ENCODE data around the gene CALML5. TPM values are rescaled to one million over a fixed set of nuclear protein-coding genes. Genes with fewer than 3 reads are reported as not detected.
A peak's percentile ranks its signal among the peaks of the same experiment; 100 is the strongest.

Gene CALML5, protein sequence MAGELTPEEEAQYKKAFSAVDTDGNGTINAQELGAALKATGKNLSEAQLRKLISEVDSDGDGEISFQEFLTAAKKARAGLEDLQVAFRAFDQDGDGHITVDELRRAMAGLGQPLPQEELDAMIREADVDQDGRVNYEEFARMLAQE
- not detected in 2 replicates for total RNA-seq (2014; rRNA removed; shearing (Covaris generic))

DNA sequence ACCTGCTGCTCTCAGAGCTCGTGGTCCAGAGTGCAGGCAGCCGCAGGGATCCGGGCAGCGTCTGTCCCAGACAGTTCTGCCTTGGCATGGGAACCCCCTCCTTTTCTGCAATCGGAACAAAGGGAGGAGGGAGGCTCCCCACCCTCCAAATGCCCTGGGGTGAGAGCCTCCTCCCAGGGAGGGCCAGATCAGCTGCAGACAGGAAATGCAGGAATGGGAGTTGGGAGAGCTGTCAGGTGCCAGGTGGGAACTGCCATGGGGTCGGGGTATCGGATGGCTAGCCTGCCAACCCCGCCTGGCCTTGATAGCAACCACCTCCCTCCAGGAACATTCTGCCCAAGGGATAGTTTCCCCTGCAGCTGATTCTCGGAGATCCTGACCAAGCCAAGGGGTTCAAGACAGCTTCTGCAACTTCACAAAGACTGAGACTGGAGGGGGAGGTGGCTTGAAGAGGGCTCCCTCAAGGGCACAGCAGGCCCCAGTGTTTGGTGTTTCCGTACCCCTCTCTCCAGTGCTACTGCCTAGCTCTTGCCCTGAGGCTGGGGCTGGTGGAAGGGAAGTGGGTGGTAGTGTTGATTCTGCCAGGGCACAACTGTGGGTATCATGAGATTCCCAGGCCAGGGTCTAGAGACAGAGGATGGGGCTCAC lies at the start of gene CALML5:
Gene CALML5 (minus strand): TSS at position 78 of the 648 bp plus-strand sequence. CDS start 132 bp downstream, outside the sequence.
- no peak for DNase-seq (ENCODE audit: low read depth)

DNA sequence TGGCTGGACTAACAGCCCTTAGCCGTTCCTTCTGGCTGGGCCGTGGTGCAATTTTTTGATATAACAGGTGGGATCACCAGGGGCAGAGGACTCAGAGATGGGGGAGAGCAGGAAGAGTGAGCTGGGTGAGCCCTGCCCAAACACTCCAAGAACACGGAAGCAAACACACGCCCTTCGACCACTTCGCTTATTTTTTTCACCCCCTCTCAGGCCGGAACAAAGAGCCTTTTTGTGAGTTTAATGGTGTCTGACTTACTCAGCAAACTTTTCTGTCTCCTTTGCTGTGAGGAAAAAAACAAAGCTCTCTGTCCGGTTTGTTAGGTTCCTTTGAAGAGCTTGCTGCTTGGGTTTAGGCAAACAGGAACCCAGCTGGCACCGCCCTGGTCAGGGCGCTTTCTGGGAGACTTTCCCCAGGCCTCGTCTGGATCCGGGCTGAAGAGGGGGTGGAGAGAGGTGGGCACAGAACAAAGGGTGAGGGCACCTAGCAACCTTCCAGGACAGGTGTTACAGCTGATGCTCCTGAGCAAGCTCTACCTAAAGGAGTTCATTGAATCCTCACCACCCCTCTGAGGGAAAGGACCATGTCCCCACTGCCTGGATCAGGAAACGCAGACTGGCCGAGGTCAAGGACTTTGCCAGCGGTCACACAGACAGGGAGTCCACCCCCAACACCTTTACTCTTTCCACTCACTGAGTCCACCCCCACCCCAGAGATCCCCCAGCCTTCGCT lies 48.7 kb upstream of the CALML5 start:
- peak; percentile 69 for DNase-seq (ENCODE audit: low read depth)

DNA sequence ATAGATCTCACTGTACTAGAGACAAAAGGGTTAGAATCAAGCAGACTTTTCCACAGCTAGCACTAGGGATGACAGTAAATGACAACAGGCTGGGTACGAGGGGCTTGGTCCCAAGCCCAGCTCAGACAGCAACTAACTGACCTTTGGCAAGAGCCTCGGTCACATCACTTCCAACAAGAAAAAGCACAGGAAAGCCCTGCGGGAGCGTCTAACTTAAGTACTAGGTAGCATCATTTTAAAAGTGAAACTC lies 48.2 kb upstream of the CALML5 start:
- peak; percentile 75 for DNase-seq (ENCODE audit: low read depth)

DNA sequence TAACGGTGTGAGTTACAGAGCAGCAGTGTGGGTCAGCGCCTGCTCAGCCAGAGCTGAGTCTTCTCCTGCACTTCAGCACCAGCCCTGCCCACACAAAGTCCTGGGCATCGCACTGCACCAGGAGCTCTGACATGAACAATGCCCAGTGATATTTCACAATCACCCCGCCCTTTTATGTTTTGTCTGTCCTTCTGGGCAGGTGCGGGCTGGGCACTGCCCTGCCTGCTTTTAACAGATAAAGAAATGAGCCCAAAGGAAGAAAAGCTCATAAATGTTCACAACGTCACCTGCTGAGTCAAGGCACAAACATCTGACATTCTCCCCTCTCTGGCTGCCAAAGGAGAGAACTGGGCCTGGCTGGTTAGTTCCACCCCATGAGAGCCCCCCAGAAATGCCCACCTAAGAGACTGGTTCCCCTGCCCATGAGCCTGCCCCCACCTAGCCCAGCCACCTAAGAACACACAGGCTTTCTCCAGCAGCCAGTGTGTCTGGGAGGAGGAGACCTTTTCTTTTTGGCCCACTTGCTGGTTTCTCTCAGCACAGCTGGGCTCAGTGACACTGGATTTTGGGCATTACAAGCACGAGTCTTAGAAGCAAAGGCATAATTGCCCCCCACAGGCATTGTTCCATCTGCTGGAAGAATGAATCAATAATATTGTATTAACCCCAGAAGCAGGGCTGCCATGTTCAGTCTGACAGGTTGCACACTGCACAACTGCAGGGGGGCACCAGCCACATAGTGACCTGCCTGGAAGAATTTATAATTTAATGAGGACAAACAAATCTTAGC lies 47.7 kb upstream of the CALML5 start:
- peak; percentile 72 for DNase-seq (ENCODE audit: low read depth)

DNA sequence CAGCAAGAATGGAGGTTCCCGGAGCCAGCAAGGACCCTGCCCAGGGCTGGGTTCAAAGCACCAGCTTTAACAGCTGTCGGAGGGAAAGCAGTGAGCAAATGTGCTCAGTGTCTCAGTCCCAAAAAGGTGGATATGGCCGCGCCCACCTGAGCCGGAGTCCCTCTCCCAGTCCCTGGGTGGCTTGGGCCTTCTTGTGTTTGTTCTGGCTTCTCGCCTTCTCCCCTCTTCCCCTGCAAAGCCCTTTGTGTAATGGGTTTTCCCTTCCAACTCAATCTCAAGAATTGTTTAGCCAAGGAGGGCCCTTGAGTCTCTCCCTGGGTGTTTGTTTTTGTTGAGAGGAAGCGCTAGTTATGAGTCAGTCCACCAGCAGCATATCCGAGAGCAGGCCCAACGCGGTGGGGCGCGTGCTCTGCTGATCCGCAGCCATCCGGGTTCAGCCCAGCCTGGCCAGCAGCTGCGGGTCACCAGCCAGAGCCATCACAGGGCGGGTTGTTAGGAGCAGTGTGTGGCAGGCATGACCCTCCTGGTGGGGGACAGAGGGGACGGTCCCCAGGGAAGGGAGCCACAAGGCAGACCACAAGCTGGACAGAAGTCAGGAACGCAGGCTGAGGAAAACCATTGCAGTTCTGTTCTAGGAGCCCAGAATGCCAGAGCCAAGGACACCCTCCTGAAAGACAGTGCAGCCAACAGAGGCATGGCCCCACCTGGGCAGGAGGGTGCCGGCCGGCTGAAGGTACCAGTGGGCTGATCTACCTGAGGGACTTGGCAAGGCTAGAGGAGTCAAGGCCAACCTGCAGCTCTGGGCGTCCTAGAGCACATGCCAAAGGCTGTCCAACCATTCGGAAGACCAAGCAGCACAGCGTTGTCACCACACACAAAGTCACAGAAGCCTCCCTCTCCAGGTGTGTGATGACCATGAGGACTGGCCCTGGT lies 46.7 kb upstream of the CALML5 start:
- peak; percentile 61 for DNase-seq (ENCODE audit: low read depth)

DNA sequence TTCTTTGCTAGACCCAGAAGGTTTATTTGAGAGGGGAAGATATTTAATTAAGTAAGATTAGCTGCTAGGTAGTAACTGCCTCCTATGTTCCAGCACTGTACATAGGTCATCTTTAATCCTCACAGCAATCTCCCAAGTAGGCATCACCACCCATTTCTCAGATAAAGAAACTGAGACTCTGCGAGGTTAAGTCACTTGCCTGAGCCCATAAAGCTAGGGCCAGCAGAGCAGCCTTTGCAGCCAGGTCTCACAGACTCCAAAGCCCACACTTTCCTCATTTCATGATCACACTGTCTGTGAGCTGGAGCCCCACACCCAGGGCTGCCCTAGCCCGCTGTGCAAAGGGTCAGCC lies 46.0 kb upstream of the CALML5 start:
- DNase-seq (ENCODE audit: low read depth), result no peak

DNA sequence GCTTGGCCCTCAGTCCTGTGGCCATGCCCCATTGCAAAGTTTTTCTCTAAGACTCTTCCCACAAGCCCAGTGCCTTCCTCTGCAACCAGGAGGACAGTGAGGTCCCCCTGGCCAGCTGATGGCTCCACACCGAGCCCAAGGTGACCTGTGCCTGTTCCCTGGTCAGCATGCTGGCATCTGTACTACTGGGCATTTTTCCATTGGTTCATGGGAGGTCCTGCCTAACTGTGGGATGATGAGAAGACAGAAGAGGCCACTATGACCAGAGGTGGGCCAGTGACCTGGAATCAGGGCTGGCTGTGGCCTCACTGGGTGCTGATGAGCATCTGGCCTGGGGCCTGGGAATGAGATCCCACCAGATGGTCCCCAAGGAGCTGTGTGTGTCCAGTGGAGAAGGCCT lies 45.6 kb upstream of the CALML5 start:
- no peak for DNase-seq (ENCODE audit: low read depth)

DNA sequence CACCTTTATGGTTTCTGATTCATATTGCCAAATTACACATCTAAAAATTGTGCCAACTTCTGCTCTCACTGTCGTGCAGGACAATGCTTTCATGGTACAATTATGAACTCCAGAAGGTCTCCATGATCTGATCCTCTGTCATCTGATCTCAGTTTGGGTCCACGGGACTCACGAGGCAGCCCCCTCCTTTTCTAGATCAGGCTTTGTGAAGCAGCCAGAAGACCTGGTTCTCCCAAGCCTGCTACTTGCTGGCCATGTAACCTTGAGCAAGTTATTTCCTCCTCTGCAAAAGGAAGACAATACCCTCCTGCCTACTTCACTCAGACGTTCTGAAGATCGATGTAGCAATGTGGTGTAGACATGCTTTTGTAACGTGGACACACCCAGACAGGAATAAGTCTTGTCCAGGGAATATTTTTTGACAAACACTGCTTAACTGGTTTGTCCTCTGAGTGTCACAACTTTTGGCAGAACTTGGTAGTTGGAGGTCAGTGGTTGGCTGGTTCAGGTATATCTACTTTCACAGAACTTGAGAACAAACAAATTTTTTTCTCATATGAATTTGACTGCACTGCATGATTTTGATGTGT lies 44.9 kb upstream of the CALML5 start:
- no peak for DNase-seq (ENCODE audit: low read depth)

DNA sequence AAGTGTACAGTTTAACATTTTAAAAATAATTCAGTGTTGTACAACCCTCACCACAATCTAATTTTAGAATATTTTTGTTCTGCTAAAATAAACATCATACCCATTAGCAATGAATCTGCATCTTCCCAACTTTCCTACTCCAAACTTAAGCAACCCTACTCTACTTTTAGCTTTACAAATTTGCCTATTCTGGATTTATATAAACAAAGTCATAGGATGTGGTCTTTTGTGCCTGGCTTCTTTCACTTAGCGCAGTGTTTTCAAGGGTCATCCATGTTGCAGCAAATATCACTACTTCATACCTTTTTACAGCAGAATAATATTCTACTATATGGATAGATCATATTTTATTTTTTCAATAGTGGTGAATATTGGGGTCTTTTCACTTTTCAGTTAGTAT lies 44.3 kb upstream of the CALML5 start:
- DNase-seq (ENCODE audit: low read depth), result peak; percentile 45

DNA sequence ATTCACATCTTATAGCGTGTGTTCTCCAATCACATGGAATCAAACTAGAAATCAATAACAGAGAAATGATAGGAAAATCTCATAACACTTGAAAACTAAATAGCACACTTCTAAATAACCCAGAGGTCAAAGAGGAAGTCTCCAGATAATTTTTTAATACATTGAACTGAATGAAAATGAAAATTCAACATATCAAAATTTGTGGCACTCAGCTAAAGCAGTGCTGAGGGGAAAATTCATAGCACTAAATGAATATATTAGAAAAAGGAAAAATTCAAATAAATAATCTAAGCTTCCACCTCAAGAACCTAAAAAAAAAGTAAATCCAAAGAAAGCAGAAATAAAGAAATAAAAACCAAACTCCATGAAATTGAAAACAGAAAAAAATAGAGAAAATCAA lies 42.7 kb upstream of the CALML5 start:
- DNase-seq (ENCODE audit: low read depth), result no peak

DNA sequence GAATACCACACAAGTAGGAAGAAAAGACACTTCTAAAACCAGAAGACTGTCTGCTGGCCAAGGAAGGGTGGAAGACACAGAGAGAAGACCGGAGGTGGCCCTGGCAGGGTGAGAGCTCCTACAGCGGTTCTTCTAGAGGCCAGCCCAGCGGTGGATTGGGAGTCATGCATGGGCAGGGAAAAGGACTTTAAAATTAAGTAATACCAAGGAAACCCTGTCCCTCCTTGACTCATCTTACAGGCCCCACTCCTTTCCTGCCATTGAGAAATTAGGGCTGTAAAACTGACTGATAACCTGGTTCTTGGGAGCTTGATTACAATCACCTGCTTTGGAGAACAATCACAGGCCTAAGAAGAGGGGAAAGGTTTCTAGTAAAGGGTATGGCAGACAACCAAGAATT lies 41.5 kb upstream of the CALML5 start:
- no peak for DNase-seq (ENCODE audit: low read depth)

DNA sequence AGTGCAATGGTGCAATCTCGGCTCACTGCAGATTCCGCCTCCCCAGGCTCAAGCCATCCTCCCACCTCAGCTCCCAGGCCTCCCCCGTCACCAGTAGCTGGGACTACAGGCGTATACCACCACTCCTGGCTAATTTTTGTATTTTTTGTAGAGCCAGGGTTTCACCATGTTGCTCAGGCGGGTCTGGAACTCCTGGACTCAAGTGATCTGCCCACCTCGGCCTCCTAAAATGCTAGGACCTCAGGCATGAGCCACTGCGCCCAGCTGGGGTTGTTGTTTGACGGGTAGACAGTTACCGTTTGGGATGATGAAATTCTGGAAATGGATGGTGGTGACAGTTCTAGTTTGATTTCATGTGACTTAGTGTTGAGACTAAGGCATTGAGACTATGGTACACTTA lies 40.7 kb upstream of the CALML5 start:
- DNase-seq (ENCODE audit: low read depth), result no peak

DNA sequence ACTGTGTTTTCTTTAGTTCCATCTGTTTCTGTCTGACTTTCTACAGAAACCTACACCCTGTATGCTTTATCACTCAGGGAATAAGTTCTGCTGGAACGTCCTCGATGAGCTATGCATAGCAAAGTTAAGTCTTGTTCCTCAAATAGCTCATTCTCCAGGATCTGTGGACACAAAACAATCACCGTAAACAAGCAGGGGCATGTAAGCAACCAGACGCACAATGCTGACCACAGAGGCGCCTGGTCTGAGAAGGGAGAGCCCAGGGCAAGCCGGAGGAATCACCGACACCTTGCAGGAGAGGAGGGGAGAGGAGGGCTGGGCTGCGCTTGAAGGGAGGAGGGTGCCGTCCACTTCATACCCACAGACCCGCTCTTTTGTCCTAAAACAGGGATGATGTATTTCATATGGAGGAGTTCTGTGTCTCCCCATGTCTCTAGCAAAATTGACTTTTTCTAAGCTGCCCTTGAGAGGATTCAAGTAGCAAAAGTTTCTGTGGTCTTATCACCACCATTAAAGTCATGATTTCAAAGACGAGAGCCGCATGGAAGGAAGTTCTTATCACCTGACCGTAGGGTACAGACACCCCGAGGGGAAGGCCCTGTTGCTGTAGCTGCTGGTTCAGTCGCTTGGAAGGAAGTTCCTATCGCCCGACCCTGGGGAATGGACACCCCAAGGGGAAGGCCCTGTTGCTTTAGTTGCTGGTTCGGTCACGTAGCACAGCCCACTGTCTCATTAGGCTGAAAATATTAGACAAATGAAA lies 39.7 kb upstream of the CALML5 start:
- peak; percentile 59 for DNase-seq (ENCODE audit: low read depth)

DNA sequence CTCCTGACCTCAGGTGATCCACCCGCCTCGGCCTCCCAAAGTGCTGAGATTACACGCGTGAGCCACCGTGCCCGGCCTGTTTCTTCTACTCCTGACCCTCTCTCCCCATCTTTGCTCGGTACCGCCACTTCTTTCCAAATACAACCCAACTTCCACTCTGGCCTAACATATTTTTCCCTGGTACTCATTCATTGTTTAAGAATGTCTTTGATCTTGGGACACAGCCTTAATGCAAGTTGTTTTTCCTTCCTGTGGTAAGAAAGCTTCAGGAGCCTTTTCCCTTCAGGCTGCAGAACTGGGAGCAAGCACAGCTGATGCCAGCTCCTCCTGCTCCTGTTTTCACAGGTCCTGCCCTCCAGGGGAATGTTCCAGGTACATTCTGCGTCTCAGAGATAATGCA lies 39.1 kb upstream of the CALML5 start:
- DNase-seq (ENCODE audit: low read depth), result peak; percentile 94

DNA sequence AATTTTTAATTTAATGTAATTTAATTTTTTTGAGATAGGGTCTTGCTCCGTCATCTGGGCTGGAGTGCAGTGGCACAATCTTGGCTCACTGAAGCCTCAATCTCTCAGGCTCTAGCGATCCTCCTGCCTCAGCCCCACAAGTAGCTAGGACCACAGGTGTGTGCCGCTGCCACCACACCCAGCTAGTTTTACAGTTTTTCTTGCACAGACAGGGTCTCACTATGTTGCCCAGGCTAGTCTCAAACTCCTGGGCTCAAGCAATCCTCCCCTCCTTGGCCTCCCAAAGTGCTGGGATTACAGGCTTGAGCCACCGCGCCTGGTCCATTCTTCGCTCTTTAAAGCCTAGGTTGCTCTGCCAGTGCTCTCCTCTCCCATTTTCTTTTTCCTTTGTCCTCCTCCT lies 38.3 kb upstream of the CALML5 start:
- DNase-seq (ENCODE audit: low read depth), result no peak

DNA sequence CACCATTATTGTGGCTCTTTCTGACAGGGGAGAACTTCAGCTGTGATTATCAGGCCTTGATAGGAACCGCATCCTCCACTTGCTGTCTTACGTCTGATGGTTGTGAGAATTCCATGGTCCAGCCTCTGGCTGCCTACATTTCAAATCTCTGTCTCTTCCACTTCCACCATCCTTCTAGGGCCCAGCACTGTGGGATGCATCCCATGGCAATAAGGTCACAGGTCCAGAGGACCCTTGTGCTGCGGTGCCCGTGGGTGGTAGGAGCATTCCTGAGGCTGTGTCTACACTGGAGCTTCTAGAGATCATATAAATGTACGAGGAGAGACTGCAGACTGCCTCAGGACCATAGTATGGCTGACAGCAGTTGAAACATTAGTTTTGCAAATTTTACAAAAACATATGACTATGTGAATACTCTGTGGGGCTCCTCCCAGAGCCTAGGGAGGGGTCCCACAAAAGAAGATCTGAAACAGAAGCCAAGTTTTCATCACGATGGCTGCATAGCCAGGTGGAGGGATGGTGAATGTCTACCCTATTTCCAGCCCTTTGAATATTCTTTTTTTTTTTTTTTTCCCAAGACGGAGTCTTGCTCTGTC lies 37.2 kb upstream of the CALML5 start:
- no peak for DNase-seq (ENCODE audit: low read depth)

DNA sequence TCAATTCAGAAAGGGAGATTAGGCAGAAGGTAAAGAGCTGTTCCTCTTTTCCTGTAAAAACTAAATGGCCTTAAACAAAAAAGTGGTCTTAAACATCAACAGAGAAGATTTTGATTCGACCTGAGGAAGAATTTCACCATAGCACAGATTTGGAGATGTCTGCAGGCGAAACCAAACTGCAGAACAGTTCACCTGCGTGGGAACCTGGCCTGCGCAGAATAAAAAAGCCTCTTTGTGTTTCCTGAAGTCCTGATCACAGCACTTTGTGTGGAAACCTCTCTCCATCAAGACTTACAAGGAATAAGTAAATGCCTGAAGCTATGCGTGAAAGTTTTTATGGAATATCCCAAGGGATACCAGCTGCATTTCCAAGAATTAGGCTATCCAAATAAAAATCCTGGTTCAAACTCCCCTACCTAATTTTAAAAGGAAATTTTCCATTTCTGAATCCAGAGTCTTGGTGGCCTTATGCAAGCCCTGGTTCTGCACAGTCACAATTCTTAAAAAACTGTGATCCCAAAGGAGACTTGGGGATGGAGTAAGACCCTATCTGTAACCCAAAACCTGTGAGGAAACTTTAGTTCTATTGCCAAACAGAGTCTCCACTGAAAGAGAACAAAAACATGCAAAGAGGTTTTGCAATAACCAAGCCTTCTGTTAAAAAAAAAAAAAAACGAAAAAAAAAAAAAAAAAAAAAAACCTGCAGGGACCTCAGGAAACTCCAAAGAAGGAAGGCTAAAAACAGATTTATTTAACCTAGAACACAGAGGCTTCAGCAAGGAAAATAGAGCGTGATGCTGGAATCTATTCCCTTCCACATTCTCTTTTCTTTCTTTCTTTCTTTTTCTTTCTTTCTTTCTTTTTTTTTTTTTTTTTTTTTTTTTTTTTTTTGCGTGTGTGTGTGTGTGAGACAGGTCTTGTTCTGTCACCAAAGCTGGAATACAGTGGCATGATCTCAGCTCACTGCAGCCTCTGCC lies 35.8 kb upstream of the CALML5 start:
- DNase-seq (ENCODE audit: low read depth), result peak; percentile 55

DNA sequence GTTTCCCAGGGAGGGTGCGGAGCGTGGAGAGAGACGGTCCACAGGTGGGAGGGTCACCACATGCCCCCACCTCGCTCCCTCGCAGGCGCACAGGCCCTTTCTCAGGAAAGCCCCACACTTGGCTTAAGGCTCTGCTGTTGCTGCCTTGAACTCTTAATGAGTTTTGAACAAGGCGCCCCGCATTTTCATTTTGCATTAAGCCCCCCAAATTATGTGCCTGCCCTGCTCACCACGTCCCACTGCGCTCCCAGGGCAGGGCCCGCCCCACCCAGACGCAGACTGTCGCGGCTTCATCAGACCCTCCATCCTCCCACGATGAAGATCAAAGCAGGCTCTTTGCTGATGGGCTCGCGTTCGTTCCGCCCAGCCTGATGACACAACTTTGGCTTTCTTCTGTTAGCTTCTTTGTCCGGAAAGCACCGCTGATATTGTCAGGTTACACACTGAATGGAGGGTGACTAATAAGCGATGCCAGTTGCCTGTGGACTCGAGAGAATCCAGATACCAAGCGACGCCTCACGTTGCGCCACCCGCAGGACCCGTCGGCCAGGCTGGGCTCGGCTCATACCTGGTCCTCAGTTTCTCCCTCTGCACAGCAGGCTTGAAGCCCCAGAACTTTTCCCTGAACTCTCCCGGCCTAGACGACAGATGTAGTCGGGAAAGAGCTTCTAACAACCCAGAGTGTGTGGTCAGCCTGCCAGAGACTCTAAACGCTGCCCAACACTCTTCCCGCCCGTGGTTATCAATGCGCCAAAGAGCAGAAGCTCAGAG lies 34.9 kb upstream of the CALML5 start:
- DNase-seq (ENCODE audit: low read depth), result peak; percentile 83

All from RPMI7951 (cell line).